Heart right ventricle (tissue), 16 donors: ENCODE results near the gene S100A2. TPM values are rescaled to one million over a fixed set of nuclear protein-coding genes. Genes with fewer than 3 reads are reported as not detected.

Experiments
- ATAC-seq, 8 donors: fragments of 200-7000 bp; cut with Tn5 transposase; one replicate each; pipeline ENCODE4 v1.9.1; 2020; ENCODE audit warnings: mild to moderate bottlenecking in 8 of 8, moderate library complexity in 8 of 8, moderate number of reproducible peaks in 1 of 8
- DNase-seq, 2 donors: peaks; one replicate each; pipeline ENCODE4 v3.0.0-alpha.2; 2020
- H3K27ac ChIP-seq, 10 donors: fragments of 200-600 bp; sonication (generic) in 2 of 10; one replicate each; pipeline versions ENCODE4 v1.5.0 to v1.8.0; 2020 to 2022; ENCODE audit warnings: mild to moderate bottlenecking in 3 of 10
- H3K27me3 ChIP-seq, 7 donors: fragments of 200-600 bp; one replicate each; pipeline ENCODE4 v1.8.0; 2021 to 2022; ENCODE audit warnings: mild to moderate bottlenecking in 2 of 7
- H3K36me3 ChIP-seq, 9 donors: fragments of 200-600 bp; sonication (generic) in 1 of 9; one replicate each; pipeline versions ENCODE4 v1.5.0 to v1.8.0; 2020 to 2022; ENCODE audit warnings: mild to moderate bottlenecking in 2 of 9
- H3K4me1 ChIP-seq, 9 donors: fragments of 200-600 bp; sonication (generic) in 1 of 9; one replicate each; pipeline versions ENCODE4 v1.5.0 to v1.8.0; 2020 to 2022; ENCODE audit warnings: mild to moderate bottlenecking in 4 of 9
- H3K4me3 ChIP-seq, 10 donors: fragments of 200-600 bp; sonication (generic) in 2 of 10; one replicate each; pipeline versions ENCODE4 v1.5.0 to v1.8.0; 2020 to 2022; ENCODE audit warnings: mild to moderate bottlenecking in 7 of 10, moderate library complexity in 2 of 10
- H3K9me3 ChIP-seq, 11 donors: fragments of 200-600 bp in 10 of 11; sonication (generic) in 2 of 11; one replicate each; pipeline versions ENCODE4 v1.5.0 to v1.8.0; 2013 to 2022; ENCODE audit warnings: mild to moderate bottlenecking in 2 of 11, control low read depth in 1 of 11, moderate library complexity in 1 of 11
- WGBS, 2 donors: extraction: QIAGEN DNeasy Blood & Tissue Kit; methylation state at CpG; one replicate each; pipeline ENCODE4 v1.1.7; 2013; ENCODE audit warnings: inconsistent platforms in 1 of 2; 5-methylcytosine and 5-hydroxymethylcytosine counted together
- intact Hi-C, 10 donors: fragments of 100-400 bp; cut with DNase I; formaldehyde crosslinking; loops; one replicate each; pipeline versions ENCODE4 v1.11.1 to v1.14.2; 2022
- long read RNA-seq, 3 donors: library from polyadenylated mRNA; unstranded; transcript quantifications; one replicate each; pipeline ENCODE4 v2.0.0, GENCODE V29; 2020 to 2021
- polyA plus RNA-seq, 2 donors: library from polyadenylated mRNA; stranded (reverse); fragments of 200-250 nt; gene quantifications; one replicate each; pipeline ENCODE4 v1.2.3, GENCODE V29; 2013
- total RNA-seq, 10 donors: library from RNA; stranded (reverse); fragmentation: NEBNext Ultra II Directional in 3 of 10; extraction: Animal tissue kit (Norgen Biotek cat#: 25700) in 3 of 10; gene quantifications; one replicate each; pipeline versions ENCODE4 v1.2.1 to v1.2.4, GENCODE V29; 2021 to 2023
- TF ChIP-seq, protein P1 (sequence below), 9 donors: fragments of 200-600 bp; sonication (generic) in 2 of 9; IDR thresholded peaks; one replicate each; pipeline versions ENCODE4 v1.5.0 to v1.8.0; 2021 to 2022; ENCODE audit warnings: antibody characterized with exemption in 9 of 9, mild to moderate bottlenecking in 5 of 9, moderate library complexity in 1 of 9
- donor health status: Arrhythmogenic right ventricular cardiomyopathy.
- donor health status: ischemic (EF 13 %, LVEDD 7.1; RV severe dilation, severe dysfunction).
- donor health status: healthy with polysubstance abuse.
- donor health status: DM: no; HTN: yes; CAD: no.
- donor health status: DM: no; HTN: no; CAD: no.
- donor health status: ischemic (EF 25% LVEDD 6.9; RV normal size, moderate dysfunction).
- donor health status: ischemic (EF 25% LVEDD 5.7; RV mildly dilated, moderate dysfunction).
- donor health status: healthy.
- donor health status: DM: yes; HTN: yes; CAD: no.
- donor health status: Ischemic cardiomyopathy.
- donor health status: ischemic (EF 35%, LVEDD 5.7; RV mildly dilated, moderate dysfunction).
- donor health status: nonischemic (EF 11% LVEDD 7.7; RV severe dilation, severe dysfunction).
- donor health status: DM: yes; HTN: yes; CAD: no.
- donor health status: PGD.
- donor health status: ischemic (EF 29% LVEDD 5.4; RV normal size, mild dysfunction).
- donor health status: nonischemic (EF 23%, LVEDD 6.1; RV moderate dilation, normal function).

S100A2 gene
- 1 to 10 TPM in 9 of 10 donors, not detected in 1; 1.2 to 4.5 (median 3.1) TPM for total RNA-seq
- polyA plus RNA-seq: 1 to 10 TPM; 2.2 to 7.4 TPM
- long read RNA-seq, donor 1, partial matches to known transcripts: 0 of 1 reads
- long read RNA-seq, donor 1, other reads (novel, unspliced or antisense): 0 of 1 reads
- long read RNA-seq, donor 2: 0 reads
- long read RNA-seq, donor 3: 0 reads

DNA sequence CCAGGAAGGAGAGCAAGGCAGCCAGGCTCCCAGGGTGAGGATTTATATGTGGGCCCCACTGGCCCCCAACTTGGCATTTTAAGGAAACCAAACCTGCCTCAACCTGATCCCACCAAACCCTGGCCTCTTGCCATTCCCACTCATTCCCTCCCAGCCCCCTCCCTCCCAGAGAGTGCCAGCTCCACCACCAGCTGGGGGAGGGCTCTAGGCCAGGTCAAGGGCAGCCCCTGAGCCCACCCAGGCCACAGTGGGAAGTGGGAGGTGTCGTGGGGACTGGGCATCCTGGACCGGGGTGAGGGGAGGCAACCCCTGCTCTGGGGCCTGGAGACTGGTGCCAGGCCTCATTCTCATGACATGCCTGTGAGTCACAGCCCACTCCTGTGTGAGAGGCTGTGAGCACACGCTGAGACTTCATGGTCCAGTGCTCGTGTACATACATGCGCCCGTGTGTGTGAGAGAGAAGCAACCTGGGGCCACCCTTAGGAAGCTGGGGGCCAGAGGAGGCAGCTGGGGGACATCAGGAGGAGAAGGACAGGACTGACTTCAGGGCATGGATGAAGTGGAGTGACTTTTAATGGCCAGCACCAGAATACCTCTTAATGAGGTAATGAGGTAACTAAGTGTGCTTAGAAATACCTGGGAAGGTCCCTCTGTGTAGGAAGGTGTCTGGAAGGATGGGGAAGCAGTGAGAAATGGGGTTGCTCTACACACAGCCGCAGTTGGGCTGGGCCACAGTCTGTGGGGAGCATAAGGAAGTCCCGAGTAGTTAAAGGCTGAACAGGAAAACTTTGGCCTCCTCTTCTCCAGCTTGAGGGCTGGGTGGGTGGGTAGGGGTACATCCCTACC, at the start of gene S100A2:
Gene S100A2, minus strand, starts transcription at position 316 of the 846 bp plus-strand sequence. CDS start 1,967 bp downstream, outside the sequence.
- peak within 1 kb of the TSS in 1 of 10 donors; percentile 12 for H3K4me3 ChIP-seq

DNA sequence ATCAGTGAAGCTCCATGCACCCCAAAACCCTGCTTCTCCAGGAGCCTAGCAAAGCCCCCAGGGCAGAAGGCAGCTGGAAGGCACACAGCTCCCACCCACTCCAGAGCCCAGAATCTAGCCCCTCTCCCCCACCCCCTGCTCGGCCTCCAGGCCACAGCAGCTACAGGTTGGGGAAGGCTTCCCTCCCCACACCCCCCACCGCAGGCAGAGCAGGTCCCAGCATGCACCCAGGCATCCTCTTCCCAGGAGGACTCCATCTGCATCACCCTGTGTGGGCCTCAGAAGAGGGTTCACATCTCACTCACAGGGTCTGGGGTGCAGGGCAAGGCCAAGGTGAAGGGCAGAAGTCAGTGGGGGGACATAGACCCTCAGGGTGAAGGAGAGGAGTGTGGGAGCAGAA, 49.8 kb upstream of the S100A2 start:
- H3K4me3 ChIP-seq: no peak overlapping the region
- no peak for DNase-seq
- H3K4me1 ChIP-seq: peaks cover 5 to 44% (median 29%) of the 10 kb centered on the region in 9 donors
- H3K36me3 ChIP-seq: peaks cover 0 to 25% (median 13%) of the 10 kb centered on the region in 9 donors
- TF ChIP-seq, protein P1, sequence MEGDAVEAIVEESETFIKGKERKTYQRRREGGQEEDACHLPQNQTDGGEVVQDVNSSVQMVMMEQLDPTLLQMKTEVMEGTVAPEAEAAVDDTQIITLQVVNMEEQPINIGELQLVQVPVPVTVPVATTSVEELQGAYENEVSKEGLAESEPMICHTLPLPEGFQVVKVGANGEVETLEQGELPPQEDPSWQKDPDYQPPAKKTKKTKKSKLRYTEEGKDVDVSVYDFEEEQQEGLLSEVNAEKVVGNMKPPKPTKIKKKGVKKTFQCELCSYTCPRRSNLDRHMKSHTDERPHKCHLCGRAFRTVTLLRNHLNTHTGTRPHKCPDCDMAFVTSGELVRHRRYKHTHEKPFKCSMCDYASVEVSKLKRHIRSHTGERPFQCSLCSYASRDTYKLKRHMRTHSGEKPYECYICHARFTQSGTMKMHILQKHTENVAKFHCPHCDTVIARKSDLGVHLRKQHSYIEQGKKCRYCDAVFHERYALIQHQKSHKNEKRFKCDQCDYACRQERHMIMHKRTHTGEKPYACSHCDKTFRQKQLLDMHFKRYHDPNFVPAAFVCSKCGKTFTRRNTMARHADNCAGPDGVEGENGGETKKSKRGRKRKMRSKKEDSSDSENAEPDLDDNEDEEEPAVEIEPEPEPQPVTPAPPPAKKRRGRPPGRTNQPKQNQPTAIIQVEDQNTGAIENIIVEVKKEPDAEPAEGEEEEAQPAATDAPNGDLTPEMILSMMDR (IDR thresholded peaks at IDR 0.05): no peak
- ATAC-seq: no peak
- intact Hi-C loops: loop anchor here in 7 of 10 donors (5.0 to 10.0 kb wide), 4 partner anchors 38 to 103 kb away; partner anchors contain the start of gene S100A6 (in 1 of the 7)
- no peaks in the 10 kb centered on the region for H3K27me3 ChIP-seq
- WGBS, 2 donors: 96 to 97% methylated on average over 2 of the region's 2 CpGs
- H3K27ac ChIP-seq: no peak overlapping the region
- no peaks in the 10 kb centered on the region for H3K9me3 ChIP-seq

More for the DNA sequence above, at the start of gene S100A2:
- Histone ChIP-seq H3K27me3 (no peaks in the 10 kb centered on the region), H3K27ac (peak within 1 kb of the TSS; percentile 51 to 96 (median 85)), H3K4me1 (peaks cover 26 to 42% (median 36%) of the 10 kb centered on the region in 9 donors), H3K36me3 (no peaks in the 10 kb centered on the region), H3K9me3 (no peaks in the 10 kb centered on the region)
- WGBS, 2 donors: 62 to 64% methylated on average over 8 of the region's 8 CpGs
- DNase-seq (no peak), ATAC-seq (peak; percentile 1 to 50 (median 30))
- intact Hi-C loops: loop anchor here in 9 of 10 donors (1.0 to 10.0 kb wide), 7 partner anchors 20 to 213 kb away; partner anchors contain the start of genes S100A9 (in 3 of the 9), S100A4 (in 1 of the 9) and S100A6 (in 1 of the 9)
- TF ChIP-seq, protein P1 (IDR thresholded peaks at IDR 0.05): no peak

DNA sequence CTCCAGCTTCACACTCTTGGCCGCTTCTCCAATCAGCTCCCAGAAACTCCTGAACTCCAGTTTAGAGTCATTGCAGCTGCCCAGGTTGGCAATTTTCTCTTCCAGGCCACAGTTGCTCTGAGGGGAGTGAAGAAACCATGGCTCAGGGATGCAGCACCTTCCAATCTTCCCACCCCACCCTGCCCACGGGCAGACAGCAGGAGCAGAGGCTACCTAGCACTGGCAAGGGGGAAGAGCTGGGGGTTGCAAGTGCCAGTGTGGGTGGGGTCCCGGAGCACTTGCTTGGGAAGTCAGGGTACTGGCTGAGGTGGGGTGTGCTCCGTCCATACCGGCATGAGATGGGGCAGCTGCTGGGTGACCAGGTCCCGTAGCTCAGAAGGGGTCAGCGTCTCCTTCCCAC, 49.3 kb upstream of the S100A2 start:
- Histone ChIP-seq H3K9me3 (no peaks in the 10 kb centered on the region), H3K36me3 (peaks cover 0 to 20% (median 9%) of the 10 kb centered on the region in 9 donors), H3K4me1 (peaks cover 6 to 49% (median 34%) of the 10 kb centered on the region in 9 donors), H3K4me3 (no peak overlapping the region), H3K27ac (no peak overlapping the region), H3K27me3 (no peaks in the 10 kb centered on the region)
- no peak for ATAC-seq
- WGBS, 2 donors: 94 to 95% methylated on average over 7 of the region's 7 CpGs
- TF ChIP-seq, protein P1 (IDR thresholded peaks at IDR 0.05): no peak
- intact Hi-C loops: loop anchor here in 8 of 10 donors (5.0 to 10.0 kb wide), 5 partner anchors 38 to 103 kb away; partner anchors contain the start of gene S100A6 (in 1 of the 8)
- DNase-seq: no peak
